Measurements from ENCODE around the gene PBX3. TPM values are rescaled to one million over a fixed set of nuclear protein-coding genes. Genes with fewer than 3 reads are reported as not detected.

PBX3 gene
- total RNA-seq, 3 donors from 2014 or later (not counting 1 experiment from before 2014, with no cell fraction given) = 42.1 to 46.9 (median 44.6) TPM

DNA sequence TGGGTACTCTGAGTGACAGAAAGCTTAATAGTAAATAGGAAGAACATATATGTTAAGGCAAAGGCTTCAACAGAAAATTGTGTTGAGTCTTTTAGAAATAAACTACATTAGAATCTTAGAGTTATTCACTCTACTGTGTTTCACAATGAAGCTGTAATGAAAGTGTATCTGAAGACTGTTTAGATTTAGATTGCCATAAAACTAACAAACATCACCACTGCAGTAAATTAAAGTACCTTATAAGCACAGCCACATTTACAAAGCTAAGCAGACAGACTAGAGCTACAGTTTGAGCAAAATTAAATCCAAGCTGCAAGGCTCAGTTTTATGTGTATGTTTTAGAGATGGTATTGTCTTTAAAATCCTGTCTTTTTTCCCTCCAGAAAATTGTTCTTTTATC lies 172.4 kb downstream of the PBX3 start:
- DNase-seq (no peak), ATAC-seq (no peak)
- Mint-ChIP-seq H3K27ac (no peak overlapping the region), H3K27me3 (ENCODE audit: low read depth in 2 of 2) (no peaks in the 10 kb centered on the region), H3K9me3 (no peaks in the 10 kb centered on the region), H3K36me3 (no peaks in the 10 kb centered on the region), H3K4me1 (no peaks in the 10 kb centered on the region), H3K4me3 (no peak overlapping the region)
- H3K9me3 ChIP-seq (ENCODE audit: control insufficient read depth, insufficient read depth, low read length) = no peaks in the 10 kb centered on the region
- H3K27ac ChIP-seq (ENCODE audit: low read length) = no peak overlapping the region
- H3K4me3 ChIP-seq (ENCODE audit: low read length) = no peak overlapping the region
- no peaks in the 10 kb centered on the region for H3K27me3 ChIP-seq (ENCODE audit: control insufficient read depth, insufficient read depth, low read length)
- H3K4me1 ChIP-seq (ENCODE audit: control insufficient read depth, insufficient read depth, low read length) = no peaks in the 10 kb centered on the region
- intact Hi-C loops (cut with micrococcal nuclease) = no loop called here
- TF ChIP-seq, protein P1, sequence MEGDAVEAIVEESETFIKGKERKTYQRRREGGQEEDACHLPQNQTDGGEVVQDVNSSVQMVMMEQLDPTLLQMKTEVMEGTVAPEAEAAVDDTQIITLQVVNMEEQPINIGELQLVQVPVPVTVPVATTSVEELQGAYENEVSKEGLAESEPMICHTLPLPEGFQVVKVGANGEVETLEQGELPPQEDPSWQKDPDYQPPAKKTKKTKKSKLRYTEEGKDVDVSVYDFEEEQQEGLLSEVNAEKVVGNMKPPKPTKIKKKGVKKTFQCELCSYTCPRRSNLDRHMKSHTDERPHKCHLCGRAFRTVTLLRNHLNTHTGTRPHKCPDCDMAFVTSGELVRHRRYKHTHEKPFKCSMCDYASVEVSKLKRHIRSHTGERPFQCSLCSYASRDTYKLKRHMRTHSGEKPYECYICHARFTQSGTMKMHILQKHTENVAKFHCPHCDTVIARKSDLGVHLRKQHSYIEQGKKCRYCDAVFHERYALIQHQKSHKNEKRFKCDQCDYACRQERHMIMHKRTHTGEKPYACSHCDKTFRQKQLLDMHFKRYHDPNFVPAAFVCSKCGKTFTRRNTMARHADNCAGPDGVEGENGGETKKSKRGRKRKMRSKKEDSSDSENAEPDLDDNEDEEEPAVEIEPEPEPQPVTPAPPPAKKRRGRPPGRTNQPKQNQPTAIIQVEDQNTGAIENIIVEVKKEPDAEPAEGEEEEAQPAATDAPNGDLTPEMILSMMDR (IDR thresholded peaks at IDR 0.05) = no peak
- H3K36me3 ChIP-seq (ENCODE audit: control insufficient read depth, insufficient read depth, low read length) = no peaks in the 10 kb centered on the region

DNA sequence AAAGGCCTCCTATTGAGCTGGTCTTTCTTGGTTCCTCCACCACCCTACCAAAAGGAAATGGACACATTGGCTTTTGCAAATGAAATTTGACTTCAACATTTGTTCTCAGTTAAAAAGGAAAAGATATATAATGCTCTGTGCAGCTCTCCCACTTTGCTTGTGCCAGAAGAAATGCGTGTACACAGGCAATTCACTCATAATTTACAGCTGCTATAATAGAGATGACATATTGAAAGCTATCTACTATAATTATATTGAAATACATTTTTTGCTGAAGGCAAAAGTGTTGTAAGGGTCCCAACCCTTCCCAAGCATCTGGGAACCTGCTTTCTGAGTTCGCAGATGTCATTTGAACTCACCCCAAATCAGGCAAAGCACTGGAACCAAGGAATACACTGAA lies 173.2 kb downstream of the PBX3 start:
- ATAC-seq (no peak), DNase-seq (no peak)
- whole genome bisulfite sequencing (ENCODE audit: insufficient coverage) = 100% methylated on average over 1 of the region's 2 CpGs
- no peak overlapping the region for H3K27ac ChIP-seq (ENCODE audit: low read length)
- no peaks in the 10 kb centered on the region for H3K9me3 ChIP-seq (ENCODE audit: control insufficient read depth, insufficient read depth, low read length)
- Mint-ChIP-seq H3K36me3 (no peaks in the 10 kb centered on the region), H3K27ac (no peak overlapping the region), H3K4me3 (no peak overlapping the region), H3K4me1 (no peaks in the 10 kb centered on the region), H3K9me3 (no peaks in the 10 kb centered on the region), H3K27me3 (ENCODE audit: low read depth in 2 of 2) (no peaks in the 10 kb centered on the region)
- H3K27me3 ChIP-seq (ENCODE audit: control insufficient read depth, insufficient read depth, low read length) = no peaks in the 10 kb centered on the region
- H3K4me3 ChIP-seq (ENCODE audit: low read length) = no peak overlapping the region
- intact Hi-C loops (cut with micrococcal nuclease) = no loop called here
- TF ChIP-seq, protein P1 (IDR thresholded peaks at IDR 0.05) = no peak
- no peaks in the 10 kb centered on the region for H3K4me1 ChIP-seq (ENCODE audit: control insufficient read depth, insufficient read depth, low read length)
- no peaks in the 10 kb centered on the region for H3K36me3 ChIP-seq (ENCODE audit: control insufficient read depth, insufficient read depth, low read length)

DNA sequence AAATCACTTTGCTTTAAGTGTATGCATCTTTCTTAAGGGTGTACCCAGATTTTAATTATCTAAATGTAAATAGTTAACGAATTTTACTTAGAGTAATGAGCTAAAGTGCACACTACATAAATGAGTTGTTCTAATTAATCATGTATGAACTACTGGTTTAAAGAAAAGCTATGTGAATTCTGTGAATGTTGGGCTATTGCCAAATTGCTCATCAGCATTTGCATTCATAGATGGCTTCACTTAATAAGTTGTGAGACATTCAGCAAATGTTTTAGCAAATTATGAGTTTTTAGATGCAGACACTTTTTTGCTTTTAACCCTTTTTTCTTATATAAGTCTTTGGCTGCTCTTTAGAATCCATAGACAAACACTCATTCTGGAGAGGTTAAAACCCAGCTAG lies 175.7 kb downstream of the PBX3 start:
- no peaks in the 10 kb centered on the region for H3K36me3 ChIP-seq (ENCODE audit: control insufficient read depth, insufficient read depth, low read length)
- H3K4me3 Mint-ChIP-seq = no peak overlapping the region

DNA sequence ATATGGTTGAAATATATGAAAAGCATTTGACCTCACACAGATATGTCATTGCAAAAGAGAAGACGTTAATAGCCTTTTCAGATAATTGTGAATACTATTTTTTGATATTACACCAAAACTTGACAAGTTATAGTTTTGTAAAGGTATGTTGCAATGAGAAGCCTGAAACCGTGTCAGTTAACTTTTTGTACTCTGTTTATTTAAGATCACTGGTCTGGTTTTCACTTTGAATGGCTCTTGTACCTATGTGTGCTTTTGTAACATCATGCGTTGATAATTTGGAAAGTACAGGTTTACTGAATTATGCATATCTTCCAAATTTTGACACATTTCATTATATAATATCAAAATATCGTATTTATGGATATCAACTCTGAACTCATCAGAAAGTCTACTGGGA lies 177.2 kb downstream of the PBX3 start:
- TF ChIP-seq, protein P1 (IDR thresholded peaks at IDR 0.05) = no peak
- Histone ChIP-seq H3K9me3 (ENCODE audit: control insufficient read depth, insufficient read depth, low read length) (no peaks in the 10 kb centered on the region), H3K27me3 (ENCODE audit: control insufficient read depth, insufficient read depth, low read length) (no peaks in the 10 kb centered on the region), H3K27ac (ENCODE audit: low read length) (no peak overlapping the region), H3K4me3 (ENCODE audit: low read length) (no peak overlapping the region), H3K36me3 (ENCODE audit: control insufficient read depth, insufficient read depth, low read length) (no peaks in the 10 kb centered on the region), H3K4me1 (ENCODE audit: control insufficient read depth, insufficient read depth, low read length) (no peaks in the 10 kb centered on the region)
- no peaks in the 10 kb centered on the region for H3K4me1 Mint-ChIP-seq
- ATAC-seq = no peak
- H3K27me3 Mint-ChIP-seq (ENCODE audit: low read depth in 2 of 2) = no peaks in the 10 kb centered on the region
- no peak overlapping the region for H3K4me3 Mint-ChIP-seq
- intact Hi-C loops (cut with micrococcal nuclease) = no loop called here
- H3K36me3 Mint-ChIP-seq = no peaks in the 10 kb centered on the region
- H3K9me3 Mint-ChIP-seq = no peaks in the 10 kb centered on the region
- 69% methylated on average over 2 of the region's 4 CpGs for WGBS (ENCODE audit: insufficient coverage)
- H3K27ac Mint-ChIP-seq = no peak overlapping the region
- DNase-seq = no peak

More for the DNA sequence above, 175.7 kb downstream of the PBX3 start:
- DNase-seq = no peak
- intact Hi-C loops (cut with micrococcal nuclease) = no loop called here
- H3K27me3 Mint-ChIP-seq (ENCODE audit: low read depth in 2 of 2) = no peaks in the 10 kb centered on the region
- no CpG with 5 or more reads among the region's 1 CpG for WGBS (ENCODE audit: insufficient coverage)
- no peaks in the 10 kb centered on the region for H3K9me3 ChIP-seq (ENCODE audit: control insufficient read depth, insufficient read depth, low read length)
- no peak overlapping the region for H3K27ac Mint-ChIP-seq
- H3K27ac ChIP-seq (ENCODE audit: low read length) = no peak overlapping the region
- H3K27me3 ChIP-seq (ENCODE audit: control insufficient read depth, insufficient read depth, low read length) = no peaks in the 10 kb centered on the region
- no peaks in the 10 kb centered on the region for H3K4me1 Mint-ChIP-seq
- no peaks in the 10 kb centered on the region for H3K36me3 Mint-ChIP-seq
- H3K4me1 ChIP-seq (ENCODE audit: control insufficient read depth, insufficient read depth, low read length) = no peaks in the 10 kb centered on the region
- no peak for ATAC-seq
- TF ChIP-seq, protein P1 (IDR thresholded peaks at IDR 0.05) = no peak
- no peaks in the 10 kb centered on the region for H3K9me3 Mint-ChIP-seq
- H3K4me3 ChIP-seq (ENCODE audit: low read length) = no peak overlapping the region

All from natural killer cell (primary cell).